ENCODE results near the gene ERCC5.

ERCC5 gene

DNA sequence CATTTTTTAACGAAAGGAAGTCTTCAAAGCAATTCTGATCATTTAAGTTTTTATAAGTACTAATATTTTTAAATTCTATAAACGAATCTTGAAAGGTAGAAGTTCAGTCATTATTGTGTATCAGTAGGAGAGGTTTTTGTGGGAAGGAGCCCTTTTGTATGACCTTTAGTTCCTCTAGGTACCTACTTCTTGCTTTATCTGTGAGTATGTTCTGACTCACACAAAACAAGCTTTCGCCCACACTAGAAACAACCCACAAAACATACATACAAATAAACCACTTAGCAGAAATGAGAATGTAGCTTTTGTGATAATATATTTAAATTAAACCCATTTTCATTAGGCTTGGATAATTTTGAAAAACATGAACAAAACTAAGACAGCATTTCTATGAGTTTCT is 27.8 kb downstream of the ERCC5 start:
- intact Hi-C loops (cut with DNase I; ENCODE audit: low total_unique reads), result no loop called here

DNA sequence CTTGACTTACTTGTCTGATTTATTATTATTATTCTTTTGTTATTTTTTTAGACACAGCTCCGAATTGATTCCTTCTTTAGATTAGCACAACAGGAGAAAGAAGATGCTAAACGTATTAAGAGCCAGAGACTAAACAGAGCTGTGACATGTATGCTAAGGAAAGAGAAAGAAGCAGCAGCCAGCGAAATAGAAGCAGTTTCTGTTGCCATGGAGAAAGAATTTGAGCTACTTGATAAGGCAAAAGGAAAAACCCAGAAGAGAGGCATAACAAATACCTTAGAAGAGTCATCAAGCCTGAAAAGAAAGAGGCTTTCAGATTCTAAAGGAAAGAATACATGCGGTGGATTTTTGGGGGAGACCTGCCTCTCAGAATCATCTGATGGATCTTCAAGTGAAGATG is 29.4 kb downstream of the ERCC5 start:
- intact Hi-C loops (cut with DNase I; ENCODE audit: low total_unique reads), result no loop called here
- DNase-seq, result no peak
- H3K9me3 ChIP-seq, result no peaks in the 10 kb centered on the region
- H3K27me3 ChIP-seq, result no peaks in the 10 kb centered on the region
- TF ChIP-seq, protein P1, sequence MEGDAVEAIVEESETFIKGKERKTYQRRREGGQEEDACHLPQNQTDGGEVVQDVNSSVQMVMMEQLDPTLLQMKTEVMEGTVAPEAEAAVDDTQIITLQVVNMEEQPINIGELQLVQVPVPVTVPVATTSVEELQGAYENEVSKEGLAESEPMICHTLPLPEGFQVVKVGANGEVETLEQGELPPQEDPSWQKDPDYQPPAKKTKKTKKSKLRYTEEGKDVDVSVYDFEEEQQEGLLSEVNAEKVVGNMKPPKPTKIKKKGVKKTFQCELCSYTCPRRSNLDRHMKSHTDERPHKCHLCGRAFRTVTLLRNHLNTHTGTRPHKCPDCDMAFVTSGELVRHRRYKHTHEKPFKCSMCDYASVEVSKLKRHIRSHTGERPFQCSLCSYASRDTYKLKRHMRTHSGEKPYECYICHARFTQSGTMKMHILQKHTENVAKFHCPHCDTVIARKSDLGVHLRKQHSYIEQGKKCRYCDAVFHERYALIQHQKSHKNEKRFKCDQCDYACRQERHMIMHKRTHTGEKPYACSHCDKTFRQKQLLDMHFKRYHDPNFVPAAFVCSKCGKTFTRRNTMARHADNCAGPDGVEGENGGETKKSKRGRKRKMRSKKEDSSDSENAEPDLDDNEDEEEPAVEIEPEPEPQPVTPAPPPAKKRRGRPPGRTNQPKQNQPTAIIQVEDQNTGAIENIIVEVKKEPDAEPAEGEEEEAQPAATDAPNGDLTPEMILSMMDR (IDR thresholded peaks at IDR 0.05), result no peak
- peaks cover 45 to 52% (median 52%) of the 10 kb centered on the region in 3 donors for H3K36me3 ChIP-seq
- no peak overlapping the region for H3K27ac ChIP-seq
- peaks cover 0 to 4% (median 0%) of the 10 kb centered on the region in 4 donors for H3K4me1 ChIP-seq
- H3K4me3 ChIP-seq, result no peak overlapping the region

More for the DNA sequence above, 27.8 kb downstream of the ERCC5 start:
- TF ChIP-seq, protein P1 (IDR thresholded peaks at IDR 0.05), result no peak
- Histone ChIP-seq H3K36me3 (peaks cover 51 to 57% (median 57%) of the 10 kb centered on the region in 3 donors), H3K27ac (no peak overlapping the region), H3K9me3 (no peaks in the 10 kb centered on the region), H3K27me3 (no peaks in the 10 kb centered on the region), H3K4me1 (peaks cover 0 to 10% (median 0%) of the 10 kb centered on the region in 4 donors), H3K4me3 (no peak overlapping the region)
- no peak for DNase-seq

DNA sequence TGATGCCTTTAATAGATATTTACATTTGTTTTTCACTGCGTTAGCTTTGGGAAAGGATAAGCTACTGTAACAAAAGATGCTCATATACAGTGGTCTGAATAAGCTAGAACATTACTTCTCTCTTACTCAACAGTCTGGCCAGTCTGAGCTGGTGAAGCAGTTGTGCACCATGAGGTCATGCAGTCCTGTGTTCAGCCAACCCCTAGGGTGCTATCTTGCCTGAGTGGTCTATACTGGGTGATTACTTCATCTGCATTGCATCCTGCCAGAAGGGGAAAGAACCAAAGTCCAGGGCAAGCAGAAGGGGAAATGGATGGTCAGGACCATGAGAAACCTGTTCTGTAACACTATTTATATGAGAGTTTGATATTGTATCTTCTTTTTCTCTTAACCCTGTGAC is 31.5 kb downstream of the ERCC5 start:
- H3K9me3 ChIP-seq, result no peaks in the 10 kb centered on the region
- H3K27me3 ChIP-seq, result no peaks in the 10 kb centered on the region
- H3K4me1 ChIP-seq, result no peaks in the 10 kb centered on the region
- no peak overlapping the region for H3K4me3 ChIP-seq
- TF ChIP-seq, protein P1 (IDR thresholded peaks at IDR 0.05), result no peak
- peaks cover 43 to 49% (median 48%) of the 10 kb centered on the region in 3 donors for H3K36me3 ChIP-seq
- no peak for DNase-seq
- intact Hi-C loops (cut with DNase I; ENCODE audit: low total_unique reads), result no loop called here
- no peak overlapping the region for H3K27ac ChIP-seq

DNA sequence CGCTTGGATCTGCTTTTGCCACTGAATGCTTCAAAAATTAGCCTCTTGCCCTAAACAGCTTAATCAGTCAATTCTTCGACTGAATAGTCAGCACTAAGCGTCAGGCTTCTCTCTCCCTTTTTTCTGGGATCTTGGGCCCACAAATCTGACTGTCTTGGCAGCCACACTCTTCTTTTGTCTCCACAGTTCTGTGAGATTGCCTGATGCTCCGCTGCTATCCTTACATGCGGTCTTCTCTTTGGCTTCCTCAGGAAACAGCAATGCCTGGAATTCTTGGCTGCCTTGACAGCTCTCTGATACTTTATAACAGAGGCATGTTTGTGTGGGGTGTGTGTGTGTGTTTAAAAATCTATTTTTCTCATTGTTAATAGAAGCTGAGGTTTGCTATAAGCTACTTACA is 32.6 kb downstream of the ERCC5 start:
- Histone ChIP-seq H3K4me1 (no peaks in the 10 kb centered on the region), H3K27me3 (no peaks in the 10 kb centered on the region), H3K36me3 (peaks cover 31 to 39% (median 37%) of the 10 kb centered on the region in 3 donors), H3K27ac (no peak overlapping the region), H3K9me3 (no peaks in the 10 kb centered on the region), H3K4me3 (no peak overlapping the region)
- TF ChIP-seq, protein P1 (IDR thresholded peaks at IDR 0.05), result no peak
- intact Hi-C loops (cut with DNase I; ENCODE audit: low total_unique reads), result no loop called here
- no peak for DNase-seq

DNA sequence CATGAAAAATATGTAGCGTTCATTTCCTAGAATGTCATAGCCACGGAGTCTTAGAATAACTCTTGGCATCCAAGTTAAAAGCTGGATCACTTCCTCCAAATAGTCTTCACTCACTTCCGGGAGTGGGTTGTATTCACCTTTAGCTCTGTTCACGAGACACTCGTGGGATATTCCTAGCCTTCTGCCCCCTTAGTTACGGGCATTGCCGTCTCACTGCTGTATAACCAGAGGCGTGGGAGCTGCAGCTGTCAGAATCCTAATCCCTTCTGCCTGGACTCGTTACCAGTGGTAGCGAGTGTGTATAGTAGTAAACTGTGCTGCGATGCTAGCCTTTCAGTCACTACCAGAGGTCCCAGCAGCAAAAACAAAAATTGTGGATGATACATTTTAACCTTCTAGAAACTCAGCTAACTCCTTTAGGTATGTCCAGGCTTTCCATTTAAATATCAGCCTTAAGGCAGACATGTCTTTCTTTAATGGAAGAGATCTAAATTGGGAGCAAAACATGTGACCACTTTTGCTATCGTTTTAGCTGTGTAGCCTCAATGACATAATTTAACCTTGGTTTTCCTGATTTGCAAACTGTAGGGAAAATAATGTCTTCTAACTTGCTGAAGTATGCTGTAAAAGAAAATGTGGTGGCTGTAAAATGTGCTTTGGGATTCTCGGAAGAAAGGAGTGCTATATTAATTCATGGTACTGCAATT is 34.1 kb downstream of the ERCC5 start:
- no peak for DNase-seq

More for the DNA sequence above, 34.1 kb downstream of the ERCC5 start:
- intact Hi-C loops (cut with DNase I; ENCODE audit: low total_unique reads), result no loop called here
- no peak overlapping the region for H3K27ac ChIP-seq
- no peaks in the 10 kb centered on the region for H3K4me1 ChIP-seq
- peaks cover 19 to 26% (median 25%) of the 10 kb centered on the region in 3 donors for H3K36me3 ChIP-seq
- no peaks in the 10 kb centered on the region for H3K9me3 ChIP-seq
- no peak overlapping the region for H3K4me3 ChIP-seq
- TF ChIP-seq, protein P1 (IDR thresholded peaks at IDR 0.05), result no peak
- H3K27me3 ChIP-seq, result no peaks in the 10 kb centered on the region
